GM18873 (cell line): ENCODE measurements around the gene TTLL4.
A peak's percentile ranks its signal among the peaks of the same experiment; 100 is the strongest.

Source experiments
- ATAC-seq: cut with Tn5 transposase; IDR thresholded peaks from one replicate; pipeline ENCODE4 v1.9.1; 2021; ENCODE audit warnings: mild to moderate bottlenecking, moderate library complexity, moderate number of reproducible peaks; ENCODE audit not compliant: unreplicated experiment, low FRiP score

Gene TTLL4

DNA sequence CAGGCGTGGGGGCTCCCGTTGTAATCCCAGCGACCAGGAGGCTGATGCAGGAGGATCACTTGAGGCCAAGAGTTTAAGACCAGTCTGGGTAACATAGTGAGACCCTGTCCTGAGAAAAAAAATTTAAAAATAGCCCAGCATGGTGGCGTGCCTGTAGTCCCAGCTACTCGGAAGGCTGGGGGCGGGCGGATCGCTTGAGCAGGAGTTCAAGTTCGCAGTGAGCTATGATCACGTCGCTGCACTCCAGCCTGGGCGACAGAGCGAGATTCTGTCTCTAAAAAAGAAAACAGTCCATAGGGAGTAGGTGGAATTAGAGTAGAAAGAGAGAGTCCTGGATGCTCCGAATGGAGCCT lies 325 bp upstream of the TTLL4 start:
- ATAC-seq, result no peak

DNA sequence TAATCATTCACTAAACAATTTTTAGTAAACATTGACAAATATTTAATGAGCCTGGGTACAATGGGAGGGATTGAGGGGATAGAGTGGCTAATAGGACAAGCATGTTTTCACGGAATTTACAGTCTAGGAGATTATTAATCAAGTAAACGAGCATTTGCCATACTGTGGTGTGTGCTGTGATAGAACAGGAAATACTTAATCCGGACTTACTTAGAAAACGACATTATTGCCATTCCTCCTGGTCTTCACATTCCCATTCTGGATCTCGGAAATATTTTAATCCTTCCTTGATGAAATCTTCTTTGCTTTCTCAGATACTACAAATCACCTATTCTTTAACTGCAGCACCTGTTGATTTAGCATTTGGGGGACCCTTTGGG lies 905 bp downstream of the TTLL4 start:
- no peak for ATAC-seq

DNA sequence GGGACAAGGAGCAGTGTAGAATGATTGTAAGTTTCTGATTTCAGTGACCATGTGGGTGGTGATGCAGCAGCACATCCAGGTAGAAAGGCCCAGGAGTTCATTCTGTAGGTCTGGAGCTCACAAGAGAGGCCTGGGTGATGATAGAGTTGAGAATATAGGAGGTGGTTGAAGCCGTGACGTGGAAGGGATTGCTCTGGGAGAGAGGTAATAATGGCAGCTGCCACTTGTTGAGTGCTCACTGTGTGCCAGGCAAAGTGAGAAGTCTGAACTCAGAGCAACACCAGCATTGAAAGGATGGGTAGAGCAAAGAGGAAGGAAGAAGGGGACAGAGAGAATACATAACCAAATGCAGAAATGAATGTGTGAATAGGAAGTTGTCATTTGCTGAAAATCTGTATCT lies 3.3 kb downstream of the TTLL4 start:
- ATAC-seq, result no peak

DNA sequence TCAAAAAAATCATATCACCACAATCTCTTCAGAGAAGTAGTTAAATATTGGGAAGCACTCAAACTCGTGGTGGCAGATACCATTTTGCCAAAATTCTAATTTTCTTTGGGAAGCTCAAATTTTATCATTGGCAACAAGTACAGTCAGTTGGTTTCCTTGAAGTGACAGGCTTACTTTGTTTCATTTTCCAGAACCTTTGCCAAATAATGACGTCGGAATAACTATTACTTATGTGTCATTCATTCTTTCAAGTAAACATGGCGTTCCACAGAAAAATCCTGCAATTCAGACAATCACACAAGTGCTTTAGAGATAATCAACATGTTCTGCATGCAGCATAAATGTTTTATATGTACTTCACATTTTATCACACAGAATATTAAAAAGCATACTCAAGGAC lies 5.4 kb downstream of the TTLL4 start:
- ATAC-seq, result no peak

DNA sequence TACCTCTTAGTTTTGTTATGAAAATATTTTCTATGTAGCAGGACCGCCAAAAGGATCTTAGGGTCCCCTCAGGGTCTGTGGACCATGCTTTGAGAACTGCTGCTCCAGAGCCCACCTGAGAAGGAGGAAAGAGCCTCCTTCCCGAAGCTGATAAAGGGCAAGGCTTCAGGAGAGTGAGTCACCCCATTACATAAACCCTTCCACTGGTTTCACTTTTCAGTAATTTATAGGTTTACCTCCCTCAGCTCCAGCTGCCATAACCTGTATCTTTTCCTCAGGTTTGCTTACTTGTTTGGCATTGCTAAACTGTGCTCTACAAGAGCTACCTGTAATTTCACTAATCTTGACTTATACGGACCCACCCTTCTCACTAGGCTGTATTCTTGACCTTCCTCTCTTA lies 6.6 kb downstream of the TTLL4 start:
- no peak for ATAC-seq

- ATAC-seq, result no peak
Observed at GRCh38 chr2:218718058-218718457, 7.4 kb downstream of the TTLL4 start.

- no peak for ATAC-seq
Observed at GRCh38 chr2:218719457-218719856, 8.8 kb downstream of the TTLL4 start.

GRCh38 chr2:218720048-218721041 lies 9.7 kb downstream of the TTLL4 start:
- ATAC-seq, result no peak

DNA sequence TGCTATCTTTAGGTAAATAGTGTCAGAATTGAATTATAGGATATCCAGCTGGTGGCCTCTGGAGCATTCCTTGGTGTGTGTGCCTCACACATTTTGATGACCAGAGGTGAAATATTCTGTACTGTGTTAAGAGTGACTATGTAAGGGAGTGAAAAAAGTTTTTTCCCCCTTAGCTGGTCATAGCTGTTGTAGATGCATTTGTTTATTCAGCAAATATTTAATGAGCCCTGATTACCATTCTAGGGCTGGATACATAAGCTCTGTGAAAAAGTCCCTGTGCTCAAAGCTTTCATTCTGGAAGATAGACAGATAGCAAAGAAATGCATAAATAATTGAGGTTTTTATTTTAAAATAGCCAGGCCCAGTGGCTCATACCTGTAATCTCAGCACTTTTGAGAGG lies 10.9 kb downstream of the TTLL4 start:
- ATAC-seq, result no peak

DNA sequence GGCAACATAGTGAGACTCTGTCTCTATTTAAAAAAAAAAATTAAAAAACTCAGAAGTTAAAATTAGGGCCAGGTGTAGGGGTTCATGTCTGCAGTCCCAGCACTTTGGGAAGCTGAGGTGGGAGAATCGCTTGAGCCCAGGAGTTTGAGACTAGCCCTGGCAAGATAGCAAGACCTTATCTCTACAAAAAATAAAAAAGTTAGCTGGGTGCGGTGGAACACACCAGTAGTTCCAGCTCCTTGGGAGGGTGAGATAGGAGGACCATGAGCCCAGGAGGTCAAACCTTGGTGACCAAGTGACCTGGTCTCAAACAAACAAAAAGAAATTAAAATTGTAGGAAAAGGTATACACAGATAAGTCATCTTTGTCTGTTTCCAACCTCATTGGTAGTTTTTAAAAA lies 11.3 kb downstream of the TTLL4 start:
- ATAC-seq, result no peak

DNA sequence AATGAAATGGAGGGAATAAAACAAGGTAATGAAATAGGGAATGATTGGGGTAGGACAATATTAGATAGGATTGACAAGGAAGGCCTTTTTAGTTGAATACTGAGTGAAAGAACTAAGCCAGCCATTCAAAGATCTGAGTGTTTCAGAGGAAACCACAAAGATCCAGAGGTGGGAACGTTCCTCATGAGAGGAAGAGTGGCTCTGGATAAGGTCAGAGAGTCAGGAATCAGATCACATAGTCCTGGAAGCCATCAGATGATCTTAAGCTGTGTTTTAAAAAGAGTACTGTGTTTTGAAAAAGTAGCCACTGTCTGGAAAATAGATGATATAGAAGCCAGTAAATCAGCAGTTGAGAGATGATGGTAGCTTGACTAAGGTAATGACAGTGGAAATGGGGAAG lies 11.8 kb downstream of the TTLL4 start:
- no peak for ATAC-seq

GRCh38 chr2:218722876-218723785 lies 12.5 kb downstream of the TTLL4 start:
- ATAC-seq, result no peak

GRCh38 chr2:218726004-218726574 lies 15.5 kb downstream of the TTLL4 start:
- ATAC-seq, result no peak

GRCh38 chr2:218727502-218728165 lies 17.0 kb downstream of the TTLL4 start:
- no peak for ATAC-seq

DNA sequence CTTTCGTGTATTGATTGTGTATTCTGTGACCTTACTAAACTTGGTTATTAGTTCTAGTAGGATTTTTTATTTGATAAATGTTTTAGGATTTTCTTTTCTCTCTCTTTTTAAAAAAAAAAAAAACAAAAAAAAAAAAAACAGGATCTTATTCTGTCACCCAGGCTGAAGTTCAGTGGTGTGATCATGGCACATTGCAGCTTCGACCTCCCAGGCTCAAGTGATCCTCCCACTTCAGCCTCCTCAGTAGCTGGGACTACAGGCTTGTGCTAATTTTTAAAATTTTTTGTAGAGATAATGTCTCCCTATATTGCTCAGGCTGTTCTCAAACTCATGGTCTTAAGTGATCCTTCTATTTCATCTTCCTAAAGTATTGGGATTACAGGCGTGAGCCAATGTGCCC lies 19.0 kb downstream of the TTLL4 start:
- no peak for ATAC-seq

DNA sequence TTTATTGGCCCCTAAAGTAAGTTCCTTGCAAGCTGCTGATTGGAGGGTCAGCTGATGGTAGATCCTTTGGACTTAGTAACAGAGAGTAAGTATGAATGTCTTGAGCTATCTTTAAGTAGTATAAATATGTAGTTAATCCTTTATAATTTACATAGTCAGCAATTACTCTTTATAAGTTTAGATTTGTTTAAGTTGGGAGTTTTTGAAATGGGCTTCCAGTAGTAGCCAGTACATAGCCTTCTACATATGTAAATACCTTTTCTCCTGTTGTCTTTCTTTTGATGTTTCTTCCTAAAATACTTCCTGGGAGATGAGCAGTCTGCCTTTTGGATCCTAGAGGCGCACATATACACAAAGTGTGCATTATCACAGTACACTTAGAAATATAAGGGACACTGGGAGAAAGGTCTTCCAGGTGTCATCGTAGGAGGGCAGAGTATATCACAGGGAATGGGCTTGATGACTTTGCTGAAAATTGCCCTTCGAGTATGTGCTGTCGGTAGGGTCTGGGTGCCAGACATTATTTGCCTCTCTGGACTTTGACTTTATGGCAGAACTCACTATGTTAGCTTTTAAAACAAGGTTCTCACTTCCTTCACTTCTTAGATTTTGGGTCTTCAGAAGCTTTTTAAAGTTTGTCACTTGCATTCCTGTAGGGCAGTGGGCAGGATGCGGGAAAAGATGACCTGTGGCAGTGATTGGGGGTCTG lies 21.6 kb downstream of the TTLL4 start:
- ATAC-seq, result no peak

GRCh38 chr2:218732761-218733158 lies 22.1 kb downstream of the TTLL4 start:
- no peak for ATAC-seq

- peak; percentile 50 for ATAC-seq
Observed at GRCh38 chr2:218733171-218734021, 22.8 kb downstream of the TTLL4 start.
